HL-60 (cell line): Measurements from ENCODE around the gene SPNS3.

ENCODE experiments used
- DNase-seq, 2 experiments: peaks; one replicate each; pipeline ENCODE4 v3.0.0-alpha.2; 2010 to 2020; ENCODE audit warnings: low read depth in 1 of 2, low spot score in 1 of 2
- H3K27ac ChIP-seq: fragments of 250-450 bp; sonication (Bioruptor Pico); replicated peaks from 2 replicates; pipeline ENCODE4 v1.5.1; 2020; ENCODE audit warnings: mild to moderate bottlenecking, moderate library complexity
- H3K27me3 ChIP-seq: fragments of 250-450 bp; sonication (Bioruptor Pico); 2 replicates; pipeline ENCODE4 v1.5.1; 2021; ENCODE audit warnings: mild to moderate bottlenecking, moderate library complexity; ENCODE audit not compliant: insufficient read depth, poor library complexity, severe bottlenecking
- H3K4me3 ChIP-seq: replicated peaks from 2 replicates; pipeline ENCODE4 v1.5.1; 2011; ENCODE audit warnings: mild to moderate bottlenecking, control low read depth, low read length; ENCODE audit not compliant: insufficient read depth
- CTCF ChIP-seq: IDR thresholded peaks from one replicate; pipeline ENCODE4 v1.5.1; 2011; ENCODE audit warnings: low read length, control low read depth, inconsistent platforms; ENCODE audit not compliant: insufficient read depth
- GABPA ChIP-seq: IDR thresholded peaks from 2 replicates; pipeline ENCODE4 v1.6.1; 2012; ENCODE audit warnings: low read depth
- POLR2AphosphoS5 ChIP-seq: IDR thresholded peaks from 2 replicates; pipeline ENCODE4 v1.6.1; 2012; ENCODE audit warnings: low read depth
- REST ChIP-seq: IDR thresholded peaks from 2 replicates; pipeline ENCODE4 v1.6.1; 2012; ENCODE audit warnings: low read depth; ENCODE audit not compliant: insufficient replicate concordance
- SPI1 ChIP-seq: IDR thresholded peaks from 2 replicates; pipeline ENCODE4 v1.6.1; 2012; ENCODE audit warnings: low read depth, mild to moderate bottlenecking, borderline replicate concordance

Gene SPNS3

GRCh38 chr17:4485676-4486646, 52.2 kb downstream of the SPNS3 start:
- H3K27ac ChIP-seq, result no peak overlapping the region
- H3K27me3 ChIP-seq, result no peaks in the 10 kb centered on the region
- no peak for DNase-seq
- no peak overlapping the region for H3K4me3 ChIP-seq
- TF ChIP-seq CTCF, result no peak

- Histone ChIP-seq H3K27me3 (no peaks in the 10 kb centered on the region), H3K4me3 (no peak overlapping the region), H3K27ac (no peak overlapping the region)
- no peak for DNase-seq
- TF ChIP-seq POLR2AphosphoS5 (no peak; the same call in 1 of the 2 replicates), GABPA (no peak), REST (no peak), CTCF (no peak), SPI1 (no peak)
These were observed 53.6 kb downstream of the SPNS3 start for GRCh38 chr17:4487296-4487695.

GRCh38 chr17:4487820-4488716, 54.3 kb downstream of the SPNS3 start:
- DNase-seq, result no peak
- no peaks in the 10 kb centered on the region for H3K27me3 ChIP-seq
- no peak overlapping the region for H3K27ac ChIP-seq
- H3K4me3 ChIP-seq, result no peak overlapping the region
- TF ChIP-seq REST (no peak), CTCF (no peak), POLR2AphosphoS5 (no peak), GABPA (no peak), SPI1 (no peak)
